Ascending aorta (tissue), 2 donors: ENCODE results near the gene NEMP1. TPM values are rescaled to one million over a fixed set of nuclear protein-coding genes. Genes with fewer than 3 reads are reported as not detected.

Source experiments
- DNase-seq, 2 donors: peaks; one replicate each; pipeline ENCODE4 v3.0.0-alpha.2; 2019; ENCODE audit warnings: low spot score in 2 of 2
- H3K27ac ChIP-seq, 2 donors: fragments of 200-600 bp; sonication (generic); one replicate each; pipeline ENCODE4 v1.5.1; 2016 to 2017; ENCODE audit warnings: mild to moderate bottlenecking in 1 of 2
- H3K27me3 ChIP-seq: fragments of 200-600 bp; sonication (generic); one replicate; pipeline ENCODE4 v1.5.1; 2017
- H3K36me3 ChIP-seq, 2 donors: fragments of 200-600 bp; sonication (generic); one replicate each; pipeline ENCODE4 v1.5.1; 2016
- H3K4me1 ChIP-seq, 2 donors: fragments of 200-600 bp; sonication (generic); one replicate each; pipeline ENCODE4 v1.5.1; 2016 to 2017; ENCODE audit warnings: mild to moderate bottlenecking in 1 of 2
- H3K4me3 ChIP-seq, 2 donors: fragments of 200-600 bp; sonication (generic); one replicate each; pipeline ENCODE4 v1.5.1; 2016 to 2017; ENCODE audit warnings: mild to moderate bottlenecking in 1 of 2
- H3K9me3 ChIP-seq, 2 donors: fragments of 200-600 bp; sonication (generic); one replicate each; pipeline ENCODE4 v1.5.1; 2016
- intact Hi-C: fragments of 100-400 bp; cut with DNase I; formaldehyde crosslinking; loops from one replicate; pipeline ENCODE4 v1.15.1; 2023
- total RNA-seq: library from RNA; depleted of rRNA; stranded (reverse); fragments of >200 nt; gene quantifications from one replicate; pipeline ENCODE4 v1.1.0, GENCODE V29; 2016
- TF ChIP-seq, protein P1 (sequence below), 3 experiments: fragments of 200-600 bp in 2 of 3; fragments of 450-650 bp in 1 of 3; sonication (generic) in 2 of 3; IDR thresholded peaks; one replicate each; pipeline ENCODE4 v1.5.1; 2016 to 2019; ENCODE audit warnings: antibody characterized with exemption in 3 of 3, mild to moderate bottlenecking in 1 of 3, moderate library complexity in 1 of 3

NEMP1 gene
- total RNA-seq: 7.7 TPM

GRCh38 chr12:57078519-57079404 lies at the start of gene NEMP1:
TSS of gene NEMP1 (minus strand) at chr12:57078791. CDS start at chr12:57078745, 46 bp downstream.
- peak within 1 kb of the TSS; percentile 68 to 70 for H3K4me3 ChIP-seq
- peak; percentile 98 to 99 for DNase-seq
- no peaks in the 10 kb centered on the region for H3K36me3 ChIP-seq
- H3K27me3 ChIP-seq: no peaks in the 10 kb centered on the region
- TF ChIP-seq, protein P1, sequence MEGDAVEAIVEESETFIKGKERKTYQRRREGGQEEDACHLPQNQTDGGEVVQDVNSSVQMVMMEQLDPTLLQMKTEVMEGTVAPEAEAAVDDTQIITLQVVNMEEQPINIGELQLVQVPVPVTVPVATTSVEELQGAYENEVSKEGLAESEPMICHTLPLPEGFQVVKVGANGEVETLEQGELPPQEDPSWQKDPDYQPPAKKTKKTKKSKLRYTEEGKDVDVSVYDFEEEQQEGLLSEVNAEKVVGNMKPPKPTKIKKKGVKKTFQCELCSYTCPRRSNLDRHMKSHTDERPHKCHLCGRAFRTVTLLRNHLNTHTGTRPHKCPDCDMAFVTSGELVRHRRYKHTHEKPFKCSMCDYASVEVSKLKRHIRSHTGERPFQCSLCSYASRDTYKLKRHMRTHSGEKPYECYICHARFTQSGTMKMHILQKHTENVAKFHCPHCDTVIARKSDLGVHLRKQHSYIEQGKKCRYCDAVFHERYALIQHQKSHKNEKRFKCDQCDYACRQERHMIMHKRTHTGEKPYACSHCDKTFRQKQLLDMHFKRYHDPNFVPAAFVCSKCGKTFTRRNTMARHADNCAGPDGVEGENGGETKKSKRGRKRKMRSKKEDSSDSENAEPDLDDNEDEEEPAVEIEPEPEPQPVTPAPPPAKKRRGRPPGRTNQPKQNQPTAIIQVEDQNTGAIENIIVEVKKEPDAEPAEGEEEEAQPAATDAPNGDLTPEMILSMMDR (IDR thresholded peaks at IDR 0.05): no peak
- intact Hi-C loops: loop anchor here (1.0 to 2.0 kb wide), 2 partner anchors 9 to 70 kb away; no protein-coding TSS in a partner anchor
- H3K4me1 ChIP-seq: peaks cover 7 to 11% of the 10 kb centered on the region in 2 donors
- H3K27ac ChIP-seq: peak within 1 kb of the TSS; percentile 76 to 81
- no peaks in the 10 kb centered on the region for H3K9me3 ChIP-seq

- DNase-seq: peak in 1 of 2 donors; percentile 90
- intact Hi-C loops: loop anchor here (1.0 to 5.0 kb wide), 3 partner anchors 17 to 41 kb away; partner anchors contain the start of genes NAB2 and STAT6
- Histone ChIP-seq H3K27ac (peak within 1 kb of the TSS; percentile 91 to 99), H3K4me3 (peak within 1 kb of the TSS; percentile 88 to 96), H3K9me3 (no peaks in the 10 kb centered on the region), H3K27me3 (no peaks in the 10 kb centered on the region), H3K4me1 (peaks cover 23 to 35% of the 10 kb centered on the region in 2 donors), H3K36me3 (no peaks in the 10 kb centered on the region)
- TF ChIP-seq, protein P1 (IDR thresholded peaks at IDR 0.05): no peak
Observed at GRCh38 chr12:57127726-57128518, 49.3 kb upstream of the NEMP1 start, which contains the start of gene LRP1. TSS of gene LRP1 (plus strand) at chr12:57128483. CDS start at chr12:57128965, 482 bp downstream.

GRCh38 chr12:57127101-57127725 lies 48.6 kb upstream of the NEMP1 start:
- Histone ChIP-seq H3K9me3 (no peaks in the 10 kb centered on the region), H3K27me3 (no peaks in the 10 kb centered on the region), H3K4me1 (peaks cover 15 to 28% of the 10 kb centered on the region in 2 donors), H3K4me3 (peak overlapping the region; percentile 88 to 96), H3K36me3 (no peaks in the 10 kb centered on the region), H3K27ac (peak overlapping the region; percentile 91 to 99)
- peak in 1 of 2 donors; percentile 88 for DNase-seq
- TF ChIP-seq, protein P1 (IDR thresholded peaks at IDR 0.05): peak in 2 of 3 experiments; percentile 21 to 56
- intact Hi-C loops: loop anchor here (1.0 to 5.0 kb wide), 3 partner anchors 16 to 40 kb away; partner anchors contain the start of genes NAB2 and STAT6

DNA sequence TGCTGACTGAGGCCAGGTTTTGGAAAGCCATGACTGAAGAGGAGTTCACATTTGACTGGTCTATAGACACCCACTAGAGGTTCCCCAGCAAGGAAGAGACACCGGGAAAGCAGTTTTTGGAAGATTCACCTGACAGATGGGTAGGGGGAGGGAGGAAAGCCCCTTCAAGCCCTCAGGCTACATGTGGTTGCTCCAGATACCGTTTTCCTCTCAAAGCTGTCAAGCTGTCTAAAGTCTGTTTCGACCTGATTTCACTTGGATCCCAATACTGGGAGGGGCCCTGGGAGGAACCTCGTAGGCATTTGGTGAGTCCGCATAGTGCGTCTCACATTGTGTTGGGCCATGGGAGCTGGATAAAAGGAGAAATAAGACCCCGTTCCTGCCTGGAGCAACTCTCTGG lies 48.0 kb upstream of the NEMP1 start:
- Histone ChIP-seq H3K27ac (peak overlapping the region; percentile 91 to 99), H3K4me3 (peak overlapping the region in 1 of 2 donors; percentile 88), H3K36me3 (no peaks in the 10 kb centered on the region), H3K27me3 (no peaks in the 10 kb centered on the region), H3K4me1 (peaks cover 9 to 22% of the 10 kb centered on the region in 2 donors), H3K9me3 (no peaks in the 10 kb centered on the region)
- DNase-seq: no peak
- TF ChIP-seq, protein P1 (IDR thresholded peaks at IDR 0.05): no peak
- intact Hi-C loops: loop anchor here (2.0 to 5.0 kb wide), 2 partner anchors 16 to 39 kb away; partner anchors contain the start of genes NAB2 and STAT6

DNA sequence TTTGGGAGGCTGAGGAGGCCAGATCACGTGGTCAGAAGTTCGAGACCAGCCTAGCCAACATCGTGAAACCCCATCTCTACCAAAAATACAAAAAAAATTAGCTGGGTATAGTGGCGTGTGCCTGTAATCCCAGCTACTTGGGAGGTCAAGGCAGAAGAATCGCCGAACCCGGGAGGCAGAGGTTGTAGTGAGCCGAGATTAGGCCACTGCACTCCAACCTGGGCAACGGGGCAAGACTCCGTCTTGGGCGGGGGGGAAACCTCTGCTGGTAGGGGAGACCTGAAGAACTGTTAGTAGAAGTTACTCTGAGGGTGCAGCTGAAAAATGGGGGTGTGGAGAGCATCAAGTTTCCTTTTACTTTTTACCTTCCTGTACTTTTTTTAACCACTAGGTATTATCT lies 47.5 kb upstream of the NEMP1 start:
- H3K9me3 ChIP-seq: no peaks in the 10 kb centered on the region
- TF ChIP-seq, protein P1 (IDR thresholded peaks at IDR 0.05): no peak
- no peak overlapping the region for H3K27ac ChIP-seq
- H3K4me1 ChIP-seq: peaks cover 9 to 18% of the 10 kb centered on the region in 2 donors
- DNase-seq: no peak
- intact Hi-C loops: loop anchor here (2.0 to 5.0 kb wide), 2 partner anchors 15 to 39 kb away; partner anchors contain the start of genes NAB2 and STAT6
- no peak overlapping the region for H3K4me3 ChIP-seq
- H3K36me3 ChIP-seq: no peaks in the 10 kb centered on the region
- no peaks in the 10 kb centered on the region for H3K27me3 ChIP-seq
